ENCODE results near the gene TRPC4AP.
"Not testable (repeated sequence)": the region's sequence is repeated elsewhere in the genome, so short reads cannot be mapped to it uniquely, and the experiment has no call there.

TRPC4AP gene

DNA sequence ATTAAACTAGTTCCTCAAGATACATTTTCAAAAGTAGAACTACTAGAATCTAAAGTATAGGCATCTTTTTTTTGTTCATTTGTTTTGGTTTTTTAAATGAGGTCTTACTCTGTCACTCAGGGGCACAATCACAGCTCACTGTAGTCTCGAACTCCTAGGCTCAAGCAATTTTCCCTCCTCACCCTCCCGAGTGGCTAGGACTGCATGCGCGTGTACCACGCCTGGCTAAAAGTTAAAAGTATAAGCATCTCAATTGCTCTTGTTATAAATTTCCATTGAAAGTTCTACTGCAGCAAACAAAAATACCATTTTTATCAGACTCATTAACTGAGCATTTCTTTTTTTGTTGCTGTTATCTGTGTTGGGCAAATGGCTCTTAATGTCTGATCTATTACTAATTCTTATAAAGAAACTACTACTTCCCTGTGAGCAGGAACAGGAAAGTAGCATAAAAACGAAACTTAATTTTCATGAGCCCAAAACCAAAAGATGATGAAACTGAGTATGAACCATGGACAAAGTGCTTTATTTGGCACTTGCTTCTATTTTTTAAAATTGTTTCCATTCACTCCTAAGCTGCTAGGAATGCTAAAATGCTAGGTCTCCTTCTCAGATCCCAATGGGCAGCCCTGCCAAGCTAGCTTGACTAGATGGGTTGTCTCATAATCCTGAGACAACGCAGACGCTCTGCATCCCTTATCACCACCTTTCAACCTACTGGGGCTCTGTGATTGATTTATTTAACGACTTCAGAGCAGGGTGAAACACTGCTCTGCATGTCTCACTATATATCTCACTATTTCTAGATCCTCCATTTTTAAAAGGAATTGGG, 36.9 kb downstream of the TRPC4AP start:
- no peak for DNase-seq (ENCODE audit: low read depth)

DNA sequence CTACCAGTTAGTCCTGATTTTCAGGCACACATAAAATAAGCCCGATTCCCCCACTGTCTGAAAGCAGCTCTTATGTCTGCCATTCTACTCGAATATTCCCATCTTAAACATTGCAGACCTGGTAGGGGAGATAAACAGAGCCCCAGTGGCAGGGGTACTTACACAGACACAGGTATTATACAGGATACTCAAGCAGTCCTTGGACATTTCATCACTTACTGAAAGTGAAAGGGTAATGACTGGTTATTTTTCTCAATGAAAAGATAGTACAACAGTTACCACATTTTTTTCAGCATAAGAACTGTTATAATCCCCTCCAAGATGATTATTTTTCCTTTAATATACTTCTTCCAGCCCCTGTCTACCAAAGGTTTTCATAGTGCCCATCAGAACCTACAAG, 37.8 kb downstream of the TRPC4AP start:
- no peak for DNase-seq (ENCODE audit: low read depth)

DNA sequence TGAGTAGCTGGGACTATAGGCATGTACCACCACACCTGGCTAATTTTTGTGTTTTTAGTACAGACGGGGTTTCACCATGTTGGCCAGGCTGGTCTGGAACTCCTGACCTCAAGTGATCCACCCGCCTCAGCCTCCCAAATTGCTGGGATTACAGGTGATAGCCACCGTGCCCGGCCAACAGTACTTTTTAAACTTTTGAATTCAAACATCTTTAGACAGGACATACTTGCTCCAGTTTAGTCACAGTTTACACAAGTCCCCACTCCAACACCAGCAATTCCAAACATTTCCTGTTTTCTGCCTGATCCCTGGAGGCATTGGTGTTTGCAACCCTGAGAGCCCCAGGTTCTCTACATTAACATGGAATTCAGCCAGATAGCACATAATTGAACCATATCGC, 40.0 kb downstream of the TRPC4AP start:
- not testable (repeated sequence) for DNase-seq (ENCODE audit: low read depth)

DNA sequence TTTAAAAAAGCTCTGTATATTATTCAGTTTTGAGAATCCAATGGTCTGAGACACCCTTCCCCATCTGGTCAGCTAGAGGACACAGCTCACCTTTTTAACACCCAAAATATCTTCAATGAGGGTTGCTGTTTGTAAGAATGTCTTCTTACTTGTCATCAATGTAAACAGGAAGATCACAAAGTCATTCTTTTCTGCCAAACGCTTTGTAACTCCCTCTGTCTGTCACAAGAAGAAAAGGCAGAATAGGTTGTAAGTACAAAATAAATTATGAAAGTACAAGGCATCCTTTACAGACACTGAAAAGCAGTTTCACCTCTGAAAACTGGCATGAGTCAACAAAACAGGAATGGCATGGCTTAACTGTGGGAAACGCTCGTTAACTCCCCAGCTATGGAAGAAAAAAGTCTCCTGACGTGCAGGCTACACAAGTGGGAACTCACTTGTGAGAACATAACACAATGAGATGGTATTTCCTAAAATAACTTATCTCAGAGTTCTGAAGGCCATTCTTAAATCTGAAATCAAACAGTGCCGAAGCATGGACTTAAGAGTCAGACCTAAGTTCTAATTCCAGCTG, 42.7 kb downstream of the TRPC4AP start:
- DNase-seq (ENCODE audit: low read depth): no peak

DNA sequence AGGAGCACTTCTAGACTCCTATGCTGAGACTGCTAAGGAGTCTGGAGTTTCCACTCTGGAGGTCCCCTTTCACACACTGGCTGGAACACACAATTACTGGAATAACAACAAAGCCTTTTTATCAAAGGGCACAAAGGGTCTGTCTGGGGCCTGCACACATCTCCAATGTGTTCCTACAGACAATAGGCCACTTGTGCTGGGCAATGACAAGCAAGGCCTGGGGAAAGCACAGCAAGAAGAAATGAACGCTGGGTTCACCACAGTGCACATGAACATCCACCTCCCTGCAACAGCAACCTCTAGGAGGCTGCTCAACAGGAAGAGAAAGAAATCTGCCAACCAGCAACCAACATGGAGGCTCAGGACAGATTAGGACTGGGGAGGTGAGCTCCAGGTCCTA, 43.9 kb downstream of the TRPC4AP start:
- DNase-seq (ENCODE audit: low read depth): no peak

DNA sequence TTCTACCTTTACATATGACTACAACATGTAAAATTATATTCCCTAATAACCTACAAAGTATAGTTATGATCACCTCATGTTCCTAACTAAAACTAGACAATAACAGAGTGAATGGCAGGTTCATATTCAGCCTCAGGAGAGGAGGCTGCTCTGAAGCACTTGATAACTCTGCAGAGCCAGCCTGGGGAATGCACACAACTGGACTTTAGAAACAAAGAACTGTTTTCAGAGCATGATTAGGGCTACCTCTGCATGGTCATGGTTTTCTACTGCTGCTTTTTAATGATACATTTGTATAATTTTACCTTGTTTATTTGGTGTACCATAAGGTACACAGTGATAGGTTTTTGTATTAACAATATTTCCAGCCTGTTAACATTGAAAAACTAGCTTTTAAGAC, 50.3 kb downstream of the TRPC4AP start:
- DNase-seq (ENCODE audit: low read depth): no peak

DNA sequence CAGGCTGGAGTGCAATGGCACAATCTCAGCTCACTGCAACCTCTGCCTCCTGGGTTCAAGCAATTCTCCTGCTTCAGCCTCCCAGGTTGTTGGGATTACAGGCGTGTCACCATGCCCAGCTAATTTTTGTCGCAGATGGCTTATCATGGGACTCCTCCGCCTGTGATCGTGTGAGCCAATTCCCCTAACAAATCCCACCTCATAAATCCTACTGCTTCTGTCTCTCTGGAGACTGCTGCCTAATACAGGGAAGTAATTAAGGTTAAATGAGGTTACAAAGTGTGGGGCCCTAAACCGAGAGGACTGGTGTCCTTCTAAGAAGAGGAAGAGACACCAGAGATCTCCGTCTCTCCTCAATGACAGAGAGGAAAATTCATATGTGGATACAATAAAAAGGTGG, 52.0 kb downstream of the TRPC4AP start:
- DNase-seq (ENCODE audit: low read depth): no peak

DNA sequence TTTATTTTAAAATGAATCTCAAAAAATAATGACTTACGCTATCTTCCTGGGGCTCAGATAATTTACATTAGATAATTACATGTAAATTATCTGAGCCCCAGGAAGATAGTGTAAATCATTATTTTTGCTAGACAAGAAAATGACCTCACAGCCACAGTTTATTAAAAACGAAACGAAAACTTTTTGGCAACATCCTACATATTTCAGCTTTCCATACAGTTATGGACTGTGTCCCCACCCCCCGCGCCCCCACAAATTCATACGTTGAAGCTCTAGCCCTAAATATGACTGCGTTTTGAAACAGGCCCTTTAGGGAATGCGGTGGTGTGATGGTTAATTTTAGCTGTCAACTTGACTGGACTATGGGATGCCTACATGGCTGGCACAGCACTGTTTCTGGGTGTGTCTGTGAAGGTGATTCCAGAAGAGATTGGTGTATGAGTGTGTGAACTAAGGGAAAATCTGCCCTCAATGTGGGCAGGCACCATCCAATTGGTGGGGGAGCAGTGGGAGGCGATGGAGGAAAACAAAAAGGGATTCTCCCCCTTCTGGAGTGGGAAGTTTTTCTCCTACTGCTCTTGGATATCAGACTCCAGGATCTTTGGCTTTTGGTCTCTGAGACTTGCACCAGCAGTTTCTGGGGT, 52.6 kb downstream of the TRPC4AP start:
- DNase-seq (ENCODE audit: low read depth): no peak

DNA sequence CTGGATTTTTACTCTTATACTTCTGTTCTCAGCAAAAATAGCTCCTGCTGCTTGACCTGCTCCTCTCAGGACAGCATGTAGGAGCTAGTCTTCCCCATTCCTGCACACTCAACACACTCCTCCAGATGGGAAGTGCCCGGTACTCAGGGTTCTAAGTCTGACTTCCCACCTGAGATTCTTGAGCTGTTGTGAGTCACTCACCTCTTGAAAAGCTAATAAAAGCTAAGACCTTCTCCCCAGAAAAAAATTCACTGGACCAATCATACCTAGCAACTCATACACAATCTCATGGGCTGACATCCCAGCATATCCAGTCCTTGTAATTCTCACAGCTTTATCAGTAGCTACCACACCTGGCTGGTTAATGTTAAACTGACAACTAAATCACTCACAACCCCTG, 53.5 kb downstream of the TRPC4AP start:
- DNase-seq (ENCODE audit: low read depth): no peak

DNA sequence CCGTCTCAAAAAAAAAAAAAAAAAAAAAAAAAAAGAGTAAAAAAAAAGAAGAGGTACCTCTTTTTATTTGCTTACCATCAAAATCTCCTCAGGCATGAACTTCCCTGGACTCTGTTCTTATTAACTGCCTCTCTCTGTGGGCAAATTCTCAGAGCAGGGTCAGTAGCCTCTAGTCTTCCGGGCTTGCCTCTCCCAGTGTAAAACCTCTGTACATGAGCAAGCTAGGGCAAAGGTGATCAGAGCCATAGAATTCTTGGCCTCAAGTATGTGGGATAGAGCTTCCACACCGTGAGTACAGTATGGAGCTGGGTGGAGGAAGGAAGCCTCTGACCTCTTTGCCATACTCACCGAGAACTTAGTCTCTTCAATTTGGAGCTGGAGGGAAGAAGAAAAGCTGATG, 58.5 kb downstream of the TRPC4AP start:
- no peak for DNase-seq (ENCODE audit: low read depth)

DNA sequence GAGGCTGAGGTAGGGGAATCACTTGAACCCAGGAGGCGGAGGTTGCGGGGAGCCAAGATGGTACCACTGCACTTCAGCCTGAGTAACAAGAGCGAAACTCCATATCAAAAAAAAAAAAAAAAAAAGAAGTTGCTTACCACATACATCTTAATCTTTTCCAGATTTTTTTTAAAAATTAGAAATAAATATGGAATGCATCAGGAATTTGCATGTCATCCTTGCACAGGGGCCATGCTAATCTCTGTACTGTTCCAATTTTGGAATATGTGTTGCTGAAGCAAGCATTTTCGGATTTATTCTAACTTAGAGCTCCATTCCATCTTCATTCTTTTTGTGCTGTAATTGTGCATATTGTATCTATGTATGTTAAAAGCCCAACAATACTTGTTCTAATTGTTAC, 62.5 kb downstream of the TRPC4AP start:
- DNase-seq (ENCODE audit: low read depth): no peak

DNA sequence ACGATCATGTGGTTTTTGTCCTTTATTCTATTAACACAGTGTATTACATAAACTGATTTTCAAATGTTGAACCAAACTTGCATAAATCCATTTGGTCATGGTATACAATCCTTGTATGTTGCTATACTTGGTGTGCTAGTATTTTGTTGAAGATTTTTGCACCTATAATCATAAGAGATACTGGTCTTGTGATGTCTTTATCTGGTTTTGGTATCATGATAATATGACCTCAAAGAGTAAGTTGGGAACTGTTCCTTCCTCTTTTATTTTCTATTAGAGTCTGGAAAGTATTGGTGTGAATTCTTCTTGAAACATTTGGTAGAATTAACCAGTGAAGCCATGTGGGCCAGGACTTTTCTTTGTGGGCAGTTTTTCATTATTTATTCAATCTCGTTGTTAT, 65.3 kb downstream of the TRPC4AP start:
- DNase-seq (ENCODE audit: low read depth): no peak

DNA sequence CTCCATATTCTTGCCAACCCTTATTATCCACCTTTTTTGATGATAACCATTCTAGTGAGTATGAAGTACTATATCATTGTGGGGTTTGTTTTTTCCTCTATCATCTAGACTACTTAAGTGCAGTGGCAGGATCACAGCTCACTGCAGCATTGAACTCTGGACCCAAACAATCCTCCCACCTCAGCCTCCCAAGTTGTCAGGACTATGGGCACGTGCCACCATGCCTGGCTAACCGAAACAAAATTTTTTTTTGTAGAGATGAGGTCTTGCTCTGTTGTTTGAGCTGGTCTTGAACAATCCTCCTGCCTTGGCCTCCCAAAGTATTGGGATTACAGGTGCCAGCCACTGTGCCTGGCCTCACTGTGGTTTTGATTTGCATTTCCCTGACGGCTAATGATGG, 67.5 kb downstream of the TRPC4AP start:
- DNase-seq (ENCODE audit: low read depth): no peak

DNA sequence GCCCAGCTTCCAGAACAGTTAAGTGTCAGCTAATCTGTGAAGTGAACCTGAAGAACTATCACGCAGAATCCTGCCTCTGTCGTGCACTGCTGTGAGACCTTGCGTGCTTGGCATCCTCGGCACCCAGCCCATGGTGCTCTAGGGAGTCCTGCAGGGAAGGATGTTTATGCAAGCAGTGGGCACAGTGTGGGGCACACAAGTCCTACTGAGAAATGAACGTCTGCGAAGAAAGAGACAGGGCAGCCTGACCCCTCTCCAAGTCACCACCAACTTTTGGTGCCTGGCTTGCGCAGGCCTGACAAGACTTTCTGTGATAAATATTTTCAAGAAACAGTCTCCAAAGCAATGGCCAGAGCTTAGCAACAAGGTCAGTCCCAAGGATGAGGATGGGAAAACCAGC, 69.0 kb downstream of the TRPC4AP start:
- DNase-seq (ENCODE audit: low read depth): no peak

DNA sequence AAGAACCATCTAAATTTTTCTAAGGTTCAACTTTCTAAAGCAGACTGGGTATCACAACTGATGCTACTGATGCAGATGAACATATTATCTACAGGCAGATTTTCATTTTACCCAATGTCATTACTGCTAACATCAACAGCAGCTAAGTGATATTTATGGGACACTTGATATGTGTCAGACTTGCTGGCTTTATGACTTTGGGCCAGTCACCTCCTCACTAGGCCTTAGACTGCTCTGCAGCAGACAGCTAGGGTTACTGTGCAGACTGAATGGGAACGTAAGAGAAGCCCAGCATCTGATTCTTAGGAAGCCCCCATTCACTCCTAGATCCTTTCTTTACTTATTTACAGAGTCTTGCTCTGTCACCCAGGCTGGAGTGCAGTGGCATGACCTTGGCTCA, 70.8 kb downstream of the TRPC4AP start:
- DNase-seq (ENCODE audit: low read depth): no peak

DNA sequence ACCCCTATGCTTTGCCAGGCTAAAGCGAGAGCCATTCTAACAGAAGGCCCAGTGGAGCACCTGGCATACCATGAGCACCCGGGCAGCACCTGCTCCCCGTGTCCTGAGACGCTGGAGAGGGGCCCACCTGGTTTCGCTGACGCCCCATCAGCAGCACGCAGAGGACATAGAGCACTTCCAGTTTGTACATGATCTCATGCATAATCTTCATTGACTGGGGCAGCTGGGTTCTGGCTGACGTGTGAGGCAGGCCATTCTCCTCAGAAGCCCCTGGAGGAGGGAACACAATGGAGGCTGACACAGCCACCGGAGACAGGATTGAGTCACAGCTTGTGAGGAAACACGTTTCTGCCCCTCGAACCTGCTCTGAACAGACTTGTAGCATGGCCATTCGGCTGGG, 71.5 kb downstream of the TRPC4AP start:
- DNase-seq (ENCODE audit: low read depth): no peak

DNA sequence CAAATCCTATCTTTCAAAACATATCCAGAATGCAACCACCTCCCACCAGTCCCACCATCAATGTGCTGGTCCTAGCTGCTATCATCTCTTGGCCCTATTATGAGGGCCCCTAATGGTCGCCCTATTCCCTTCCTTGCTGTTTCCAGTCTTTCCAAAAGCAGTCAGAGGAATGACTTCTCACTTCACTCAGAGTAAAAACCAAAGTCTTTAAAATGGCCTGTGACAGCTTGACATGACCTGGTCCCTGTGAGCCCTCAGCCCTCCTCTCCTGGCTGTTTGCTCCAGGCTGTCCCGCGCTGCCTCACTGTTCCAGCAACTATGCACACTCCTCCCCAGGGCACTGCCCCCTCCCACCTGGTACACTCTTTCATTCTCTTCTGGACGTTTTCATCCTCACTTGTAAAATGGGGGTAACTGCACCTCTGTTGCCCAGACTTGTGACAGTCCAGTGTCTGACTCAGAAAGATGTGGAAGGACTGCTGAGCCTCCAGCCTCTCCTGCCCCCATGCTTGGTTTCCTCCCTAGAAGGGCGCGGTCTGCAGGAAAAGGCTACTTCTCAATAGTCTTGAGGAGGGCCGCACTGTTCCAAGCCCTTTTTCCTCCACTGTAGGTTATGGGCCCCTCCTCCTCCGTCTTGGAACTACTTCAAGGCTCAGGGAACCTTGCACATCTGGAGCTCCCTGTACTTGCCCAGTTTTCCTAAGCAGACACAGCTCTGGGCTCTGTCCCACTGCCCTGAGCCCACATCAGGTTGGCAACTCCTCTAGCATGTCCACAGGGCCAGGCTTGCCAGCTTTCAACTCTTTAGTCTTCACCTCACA, 72.3 kb downstream of the TRPC4AP start:
- no peak for DNase-seq (ENCODE audit: low read depth)

DNA sequence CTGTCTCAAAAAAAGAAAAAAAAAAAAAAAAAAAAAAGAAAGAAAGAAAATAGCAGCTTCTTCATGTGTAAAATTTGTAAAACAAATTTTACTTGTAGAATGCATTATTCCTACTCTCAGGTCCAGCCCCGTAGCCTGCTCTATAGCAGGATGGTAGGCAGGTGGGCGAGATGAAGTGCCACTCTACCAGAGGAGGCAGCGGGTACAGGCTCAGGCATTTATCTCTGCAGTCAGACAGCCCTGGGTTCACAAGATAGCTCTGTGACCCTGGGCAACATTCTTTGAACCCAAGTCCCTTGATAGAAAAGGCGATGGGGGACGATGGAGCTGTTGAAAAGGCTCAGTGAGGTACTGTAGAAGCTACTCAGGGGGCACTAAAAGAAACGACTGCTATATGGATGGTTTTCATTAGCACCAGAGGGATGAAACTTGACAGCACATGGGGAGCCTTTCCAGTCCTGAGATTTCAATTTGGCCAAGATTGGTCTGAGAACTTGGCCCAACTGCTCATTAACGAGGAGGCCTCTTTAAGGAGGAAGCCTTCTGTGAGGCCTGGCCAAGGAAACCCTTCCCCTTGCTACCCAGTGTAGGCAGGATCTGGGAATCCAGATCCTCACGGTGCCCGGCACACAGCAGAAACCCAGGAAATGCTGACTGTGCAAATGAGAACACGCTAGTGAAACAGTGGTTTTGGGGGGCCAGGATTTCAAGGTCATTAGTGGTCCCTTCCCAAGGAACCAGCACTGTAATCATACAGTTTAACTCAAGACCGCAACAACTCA, 73.8 kb downstream of the TRPC4AP start:
- no peak for DNase-seq (ENCODE audit: low read depth)

DNA sequence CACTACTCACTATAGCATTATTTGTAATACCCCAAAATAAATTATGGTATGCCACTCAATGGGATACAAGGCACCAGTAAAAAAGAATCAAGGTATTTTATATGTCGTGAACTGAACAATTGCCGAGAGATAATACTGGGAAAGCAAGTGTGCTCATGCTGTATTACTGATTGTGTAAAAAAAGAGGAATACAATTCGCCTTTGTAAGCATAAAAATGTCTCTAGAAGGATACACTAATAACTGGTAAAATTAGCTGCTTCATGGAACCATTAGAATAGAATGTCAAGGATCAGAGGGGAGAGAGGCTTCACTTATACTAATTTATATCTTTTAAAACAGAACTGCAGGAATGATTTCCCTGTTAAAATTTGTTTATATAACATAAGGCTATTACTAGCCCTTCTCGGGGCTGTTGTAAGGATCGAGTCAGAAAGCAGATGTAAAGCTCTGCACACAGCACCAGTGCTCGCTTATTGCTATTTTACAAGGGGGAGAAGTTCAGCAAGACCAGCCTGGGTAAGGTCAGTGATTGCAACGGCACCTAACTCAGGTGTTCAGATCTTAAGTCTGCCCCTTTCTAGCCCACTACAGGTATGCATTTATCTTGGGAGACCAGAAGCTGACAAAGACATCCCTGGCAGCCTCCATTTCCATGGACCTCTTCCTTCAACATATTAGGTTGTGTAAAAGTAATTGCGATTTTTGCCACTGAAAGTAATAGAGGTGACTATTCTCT, 75.3 kb downstream of the TRPC4AP start:
- DNase-seq (ENCODE audit: low read depth): no peak

DNA sequence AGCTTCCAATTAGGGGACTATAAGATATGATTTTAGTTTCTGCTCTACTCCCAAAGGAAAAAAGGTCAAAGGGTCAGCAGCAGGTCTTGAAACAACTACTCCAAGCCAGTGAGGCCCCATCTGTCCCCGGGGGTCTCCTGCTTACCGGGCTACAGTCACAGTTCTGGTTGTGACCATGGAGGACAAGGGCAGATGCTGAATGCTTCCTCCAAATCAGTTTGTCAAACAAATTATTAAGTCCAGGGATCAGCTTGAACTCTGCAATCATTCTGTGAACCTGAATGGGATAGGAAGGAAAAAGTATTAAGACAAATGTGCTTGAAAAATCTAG, 76.8 kb downstream of the TRPC4AP start:
- DNase-seq (ENCODE audit: low read depth): no peak

DNA sequence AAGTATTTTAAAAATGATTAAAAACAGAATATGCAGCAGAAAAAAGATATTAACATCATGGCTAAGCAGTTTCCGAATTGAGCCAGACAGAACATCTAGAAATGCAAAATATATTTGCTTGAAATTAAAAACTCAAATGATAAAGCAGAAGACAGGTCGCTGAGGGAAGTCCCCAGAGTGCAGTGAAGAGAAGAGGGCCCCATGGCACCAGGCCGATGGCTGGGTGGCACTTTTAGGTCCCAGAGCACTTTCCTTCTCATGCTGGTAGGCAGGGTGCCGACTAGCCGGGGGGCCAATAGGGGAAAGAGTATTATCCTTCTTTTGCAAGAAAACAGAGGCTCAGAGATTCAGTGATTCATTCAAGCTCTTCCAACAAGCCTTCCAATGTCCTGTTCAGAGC, 78.1 kb downstream of the TRPC4AP start:
- no peak for DNase-seq (ENCODE audit: low read depth)
